ENCODE results near the gene TMEM11. TPM values are rescaled to one million over a fixed set of nuclear protein-coding genes. Genes with fewer than 3 reads are reported as not detected.

The TMEM11 gene
- total RNA-seq, 1 donor from 2014 or later, result 30.0 TPM

DNA sequence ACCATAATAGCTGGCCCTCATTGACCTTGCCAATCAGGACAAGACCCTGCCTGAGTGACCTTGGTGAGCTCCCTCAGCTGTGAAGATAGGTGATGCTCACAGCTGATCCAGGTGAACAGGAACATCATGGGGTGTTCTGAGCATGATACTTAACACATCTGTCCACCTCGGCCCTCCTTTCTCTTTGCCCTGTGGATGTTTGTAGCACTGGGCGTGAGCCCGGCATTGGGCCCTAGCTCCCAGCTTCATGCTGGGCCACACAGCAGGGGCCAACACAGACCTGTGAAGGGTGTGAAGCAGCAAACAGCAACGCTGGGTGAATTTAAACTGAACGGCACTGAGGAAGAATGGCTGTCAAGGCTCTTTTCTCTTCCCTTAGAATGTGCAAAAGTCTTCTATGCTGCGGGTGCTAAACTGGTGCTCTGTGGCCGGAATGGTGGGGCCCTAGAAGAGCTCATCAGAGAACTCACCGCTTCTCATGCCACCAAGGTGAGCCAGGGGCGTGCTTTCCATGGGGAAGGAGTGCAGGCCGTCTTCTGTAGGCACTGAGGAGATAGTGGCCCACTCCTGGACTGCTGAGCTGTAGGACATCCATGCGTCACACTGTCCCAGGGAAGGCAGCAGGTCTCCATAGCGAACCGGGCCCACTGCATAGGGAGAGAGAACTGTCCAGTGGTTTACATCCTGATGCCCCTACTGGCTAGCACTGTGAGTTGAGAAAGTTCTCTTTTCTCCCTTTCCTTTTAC is 35.9 kb downstream of the TMEM11 start:
- DNase-seq, result no peak

GRCh38 chr17:21177401-21177800 is 36.6 kb downstream of the TMEM11 start:
- DNase-seq, result no peak

DNA sequence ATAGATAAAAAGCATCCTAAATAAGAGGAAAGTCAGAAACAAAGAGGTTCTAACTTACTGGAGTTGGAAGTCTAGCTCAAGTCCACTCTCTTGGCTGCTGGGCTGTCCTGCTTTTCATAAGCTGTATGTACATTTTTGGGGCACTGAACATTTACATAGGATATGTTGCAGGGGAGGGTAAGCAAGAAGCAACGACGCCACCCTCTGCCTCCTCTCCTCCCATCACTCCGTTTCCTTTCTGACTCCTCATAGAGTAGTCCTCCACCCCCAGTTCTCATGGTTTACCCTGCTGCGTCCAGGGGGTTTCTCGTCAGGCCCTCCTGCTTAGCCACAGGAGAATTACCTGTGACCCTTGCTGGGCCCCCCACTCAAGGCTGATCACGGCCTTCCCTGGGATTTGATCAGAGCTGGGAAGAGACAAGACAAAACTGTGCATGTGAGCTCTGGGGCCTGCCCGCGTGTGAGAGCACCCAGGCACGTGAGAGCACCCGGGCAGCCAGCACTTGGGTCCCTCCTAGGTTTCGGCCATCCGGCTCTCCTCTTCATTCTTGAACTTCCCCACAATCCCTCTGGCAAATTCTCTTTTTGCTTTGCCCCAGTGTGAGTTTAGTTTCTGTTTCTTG is 37.1 kb downstream of the TMEM11 start:
- no peak for DNase-seq

DNA sequence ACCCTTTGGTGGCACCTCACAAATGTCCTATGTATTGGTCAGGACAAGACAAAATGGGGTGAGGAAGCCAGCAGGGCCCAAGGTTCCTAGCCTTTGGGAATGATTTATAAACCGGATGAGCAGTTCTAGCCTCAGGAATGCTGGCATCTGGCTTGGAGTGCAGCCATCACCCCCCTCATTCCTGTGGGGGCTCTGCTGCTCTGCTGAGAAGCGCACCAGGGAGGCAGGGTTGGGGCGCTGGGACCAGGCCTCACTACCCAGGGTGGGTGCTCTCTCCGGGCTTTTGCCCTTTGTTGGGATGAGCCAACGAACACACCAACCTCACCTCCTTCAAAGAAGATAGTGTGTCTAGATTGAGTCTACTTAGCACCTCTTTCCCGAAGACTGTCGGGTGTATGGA is 39.2 kb downstream of the TMEM11 start:
- peak; percentile 36 for DNase-seq

DNA sequence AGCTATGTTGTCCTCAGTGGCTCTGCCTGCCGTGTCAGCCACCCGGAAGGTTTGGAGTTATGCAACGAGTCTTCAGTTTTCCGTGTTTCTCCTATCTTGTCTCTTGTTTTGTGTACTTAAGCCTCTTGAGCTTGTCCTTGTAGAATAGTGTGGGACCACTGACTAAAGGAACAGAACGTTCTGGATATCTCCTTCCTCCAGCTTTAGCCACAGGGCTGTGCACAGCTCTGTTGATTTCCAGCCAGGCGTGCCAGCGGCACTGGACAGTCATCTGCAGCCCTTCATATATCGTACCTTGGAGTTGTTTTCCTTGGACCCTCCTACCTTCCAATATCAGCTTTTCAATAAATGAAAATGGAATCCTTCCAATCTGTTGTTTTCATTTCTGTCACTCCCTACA is 39.8 kb downstream of the TMEM11 start:
- DNase-seq, result no peak

GRCh38 chr17:21173543-21173942 is 40.4 kb downstream of the TMEM11 start:
- DNase-seq, result no peak

DNA sequence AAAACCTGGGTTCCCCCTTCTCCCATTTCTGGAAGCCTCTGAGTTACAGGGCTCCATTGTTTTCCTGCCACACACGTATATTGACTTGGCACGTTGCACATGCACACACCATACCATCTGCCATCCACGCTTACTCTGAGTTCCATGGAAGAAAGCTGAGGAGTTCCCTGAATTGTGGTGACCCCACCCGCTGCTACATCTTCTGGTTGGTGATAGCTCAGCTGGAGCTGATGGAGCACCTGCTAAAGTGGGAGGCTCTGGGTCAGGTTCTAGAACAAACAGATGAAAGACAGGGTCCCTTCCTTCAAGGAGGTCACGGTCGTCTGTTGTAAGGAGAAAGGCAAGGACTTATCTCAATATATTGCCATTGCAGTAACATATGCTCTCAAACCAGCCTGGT is 41.1 kb downstream of the TMEM11 start:
- no peak for DNase-seq

- DNase-seq, result no peak
Measured at GRCh38 chr17:21171970-21172510, 41.9 kb downstream of the TMEM11 start.

DNA sequence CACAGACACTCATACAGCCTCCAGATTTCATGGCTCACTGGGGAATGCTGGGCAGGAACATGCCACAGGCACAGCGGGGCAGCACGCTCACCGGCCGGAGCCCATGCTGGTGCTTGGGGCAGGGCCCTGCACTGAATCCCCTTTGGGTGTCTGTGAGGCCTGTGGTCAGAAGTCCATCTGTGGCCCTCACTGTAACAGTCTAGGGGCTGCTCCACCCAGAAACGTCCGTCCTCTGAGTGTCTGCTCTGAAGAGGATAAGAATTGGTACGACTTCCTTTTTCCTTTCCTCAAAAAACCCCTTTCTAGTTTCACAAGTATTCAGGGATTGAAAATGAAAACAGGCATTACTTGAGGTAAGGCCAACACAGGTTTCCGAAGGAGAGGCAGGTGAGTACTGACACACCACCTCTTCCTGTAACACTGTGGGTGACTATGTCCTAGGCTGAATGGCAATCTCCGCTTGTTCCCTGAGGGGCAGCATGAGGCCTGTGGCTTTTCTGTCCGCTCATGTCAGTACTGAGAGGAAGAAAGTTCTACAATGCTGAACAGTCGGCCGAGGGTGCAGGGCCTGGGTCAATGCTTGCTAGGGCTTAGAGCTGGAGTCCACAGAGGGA is 42.5 kb downstream of the TMEM11 start:
- no peak for DNase-seq

GRCh38 chr17:21170809-21171208 is 43.2 kb downstream of the TMEM11 start:
- no peak for DNase-seq

DNA sequence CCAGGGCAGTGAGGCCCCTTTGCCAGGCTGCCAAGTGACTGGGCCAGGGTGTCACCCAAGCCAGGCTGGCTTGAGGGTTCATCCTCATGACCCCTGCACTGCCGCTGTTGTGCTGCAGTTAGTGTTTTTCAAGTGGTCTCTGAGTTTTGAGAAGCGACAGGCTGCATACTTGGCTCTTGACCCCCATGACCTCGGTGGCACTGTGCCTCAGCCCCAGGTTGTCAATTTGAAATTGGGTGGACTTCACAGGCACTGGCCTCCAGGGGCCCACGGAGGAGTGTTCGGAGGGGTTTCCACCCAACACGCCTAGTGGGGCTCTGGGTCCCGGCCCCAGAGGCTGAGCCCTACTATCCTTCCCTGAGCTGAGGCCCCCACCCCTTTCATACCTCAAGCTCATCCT is 44.5 kb downstream of the TMEM11 start:
- no peak for DNase-seq

- DNase-seq, result no peak
Measured at GRCh38 chr17:21168555-21168865, 45.5 kb downstream of the TMEM11 start.

- no peak for DNase-seq
Measured at GRCh38 chr17:21167303-21167702, 46.7 kb downstream of the TMEM11 start.

DNA sequence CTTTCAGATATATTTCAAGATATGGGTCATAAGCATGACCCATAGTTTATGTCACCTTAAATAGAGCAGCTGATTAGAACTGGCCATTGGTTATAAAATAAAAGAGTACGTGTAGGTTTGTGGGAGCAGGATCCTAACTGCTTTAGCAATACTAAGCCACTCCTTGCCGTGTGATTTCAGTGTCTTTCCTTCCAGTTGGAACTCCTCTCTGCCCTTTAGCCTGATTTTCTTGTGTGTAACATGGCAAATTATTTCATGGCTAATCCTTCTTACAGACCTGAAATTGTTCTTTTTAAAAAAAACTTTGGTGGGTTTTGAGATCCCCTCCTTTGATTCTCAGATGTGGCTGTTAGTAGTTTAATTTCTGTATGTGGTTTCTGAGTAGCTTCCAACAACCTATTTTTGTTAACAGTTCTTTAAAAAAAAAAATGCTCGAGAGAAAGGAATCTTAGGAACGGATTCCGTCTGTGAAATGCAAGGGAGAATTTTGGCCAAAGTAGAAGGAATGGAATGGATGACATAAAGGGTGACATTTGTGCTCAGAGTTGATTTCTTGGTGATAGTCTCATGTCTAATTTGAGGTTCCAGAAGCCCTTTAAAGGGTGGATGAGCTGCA is 47.3 kb downstream of the TMEM11 start:
- DNase-seq, result no peak

GRCh38 chr17:21165922-21166594 is 47.9 kb downstream of the TMEM11 start:
- DNase-seq, result no peak

DNA sequence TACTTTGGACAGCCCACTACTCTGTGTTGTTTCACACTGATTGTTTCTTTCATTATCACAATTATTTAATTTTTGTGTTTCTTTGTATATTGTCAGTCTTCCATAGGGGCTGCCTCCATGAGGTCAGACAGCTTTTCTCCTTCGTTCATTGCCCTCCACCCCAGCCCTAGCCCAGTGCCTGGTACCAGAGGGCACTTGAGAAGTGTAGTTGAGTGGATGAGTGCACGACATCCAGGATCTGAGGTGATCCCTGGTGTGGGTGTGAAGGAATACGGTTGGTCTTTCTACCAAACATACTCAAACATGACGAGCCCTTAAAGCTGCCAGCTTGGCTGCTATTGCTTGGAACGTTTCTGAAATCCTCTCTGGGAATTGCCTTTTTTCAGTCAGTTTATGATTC is 49.3 kb downstream of the TMEM11 start:
- DNase-seq, result no peak

DNA sequence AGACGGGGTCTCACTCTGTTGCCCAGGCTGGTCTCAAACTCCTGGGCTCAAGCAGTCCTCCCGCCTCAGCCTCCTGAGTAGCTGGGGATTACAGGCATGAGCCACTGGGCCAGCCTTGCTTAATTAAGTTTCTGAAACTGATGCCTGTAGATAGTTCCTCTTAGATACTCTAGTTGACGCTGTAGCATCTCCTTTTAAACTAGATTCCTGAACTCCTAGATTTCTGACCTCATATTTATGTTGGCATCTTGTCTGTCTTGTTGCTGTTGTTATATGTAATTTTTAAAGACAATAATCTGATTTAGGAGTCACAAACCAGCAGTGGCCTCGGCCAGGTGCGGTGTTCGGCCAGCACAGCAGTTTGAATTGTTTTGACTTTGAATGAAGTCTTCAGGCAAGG is 49.7 kb downstream of the TMEM11 start:
- DNase-seq, result no peak

GRCh38 chr17:21163101-21163500 is 50.9 kb downstream of the TMEM11 start:
- DNase-seq, result no peak

GRCh38 chr17:21162394-21162775 is 51.6 kb downstream of the TMEM11 start:
- peak; percentile 25 for DNase-seq

DNA sequence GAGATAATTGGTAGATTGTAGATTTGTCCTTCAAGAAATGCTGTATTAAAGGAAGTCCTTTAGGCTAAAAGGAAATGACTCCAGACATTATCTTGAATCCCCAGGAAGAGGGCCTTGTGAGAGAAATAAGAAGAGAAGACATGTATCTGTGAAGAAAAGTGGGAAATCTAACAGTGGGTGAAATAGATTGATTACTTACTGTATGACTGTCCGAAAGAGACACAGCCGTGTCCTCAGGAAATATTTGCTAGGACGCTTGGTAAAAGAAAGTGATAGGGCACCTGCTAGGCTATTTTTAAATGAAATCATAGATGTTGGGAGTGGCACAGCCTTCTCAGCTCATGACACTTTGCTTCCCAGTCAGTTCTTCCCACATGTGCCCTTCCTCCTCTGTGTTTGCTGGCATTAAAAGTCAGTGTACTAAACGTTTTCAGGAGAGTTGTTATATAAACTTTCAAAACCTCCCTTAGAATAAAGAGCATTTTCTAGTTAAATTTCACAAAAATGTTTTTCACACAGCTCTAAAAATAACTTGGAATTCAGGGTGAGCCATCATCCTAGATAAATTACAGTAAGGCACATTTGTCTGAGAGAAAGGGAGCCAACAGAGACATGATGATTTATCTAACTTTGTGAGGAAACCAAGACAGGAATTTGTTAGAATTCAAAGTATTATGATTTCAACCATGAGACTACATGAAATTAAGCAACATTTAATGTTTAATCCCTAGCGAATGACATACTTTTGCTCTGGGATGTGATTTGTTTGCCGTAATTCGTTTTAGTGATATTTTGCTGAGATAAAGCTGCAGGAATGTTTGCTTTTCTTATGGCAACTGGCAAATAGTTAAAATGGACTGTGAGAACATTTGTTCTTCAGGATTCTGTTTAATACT is 52.2 kb downstream of the TMEM11 start:
- peak; percentile 22 for DNase-seq

DNA sequence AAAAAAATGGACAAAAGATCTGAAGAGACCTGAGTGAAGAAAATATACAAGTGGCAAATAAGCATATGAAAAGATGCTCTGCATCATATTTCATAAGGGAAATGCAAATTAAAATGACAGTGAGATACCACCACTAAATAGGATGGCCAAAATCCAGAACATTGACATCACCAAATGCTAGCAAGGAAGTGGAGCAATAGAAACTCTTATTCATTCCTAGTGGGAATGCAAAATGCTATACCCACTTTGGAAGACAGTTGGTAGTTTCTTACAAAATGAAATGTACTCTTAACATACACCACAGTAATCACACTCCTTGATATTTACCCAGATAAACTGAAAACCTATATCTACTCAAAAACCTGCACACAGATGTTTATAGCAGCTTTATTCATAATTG is 53.6 kb downstream of the TMEM11 start:
- DNase-seq, result no peak
